ENCODE results near the gene SPEF1. TPM values are rescaled to one million over a fixed set of nuclear protein-coding genes. Genes with fewer than 3 reads are reported as not detected.

SPEF1 gene
- total RNA-seq, 4 donors from 2014 or later = 1.3 TPM; not detected in 3

GRCh38 chr20:3758566-3758965 is 22.7 kb downstream of the SPEF1 start:
- no peak for TF ChIP-seq CTCF (IDR thresholded peaks at IDR 0.05; ENCODE audit: low read depth)

GRCh38 chr20:3757268-3757667 is 24.0 kb downstream of the SPEF1 start:
- no peak for TF ChIP-seq CTCF (IDR thresholded peaks at IDR 0.05; ENCODE audit: low read depth)

- TF ChIP-seq CTCF (IDR thresholded peaks at IDR 0.05; ENCODE audit: low read depth) = no peak
These were observed 25.3 kb downstream of the SPEF1 start for GRCh38 chr20:3755814-3756480.

- TF ChIP-seq CTCF (IDR thresholded peaks at IDR 0.05; ENCODE audit: low read depth) = no peak
These were observed 26.0 kb downstream of the SPEF1 start for GRCh38 chr20:3755269-3755668.

GRCh38 chr20:3754276-3754630 is 27.0 kb downstream of the SPEF1 start:
- no peak for TF ChIP-seq CTCF (IDR thresholded peaks at IDR 0.05; ENCODE audit: low read depth)

- no peak for TF ChIP-seq CTCF (IDR thresholded peaks at IDR 0.05; ENCODE audit: low read depth)
These were observed 27.6 kb downstream of the SPEF1 start for GRCh38 chr20:3753501-3754275.

GRCh38 chr20:3753098-3753497 is 28.1 kb downstream of the SPEF1 start:
- no peak for TF ChIP-seq CTCF (IDR thresholded peaks at IDR 0.05; ENCODE audit: low read depth)

Data from subcutaneous adipose tissue (tissue), 4 donors.